ENCODE measurements around the gene DISP3.

DNA sequence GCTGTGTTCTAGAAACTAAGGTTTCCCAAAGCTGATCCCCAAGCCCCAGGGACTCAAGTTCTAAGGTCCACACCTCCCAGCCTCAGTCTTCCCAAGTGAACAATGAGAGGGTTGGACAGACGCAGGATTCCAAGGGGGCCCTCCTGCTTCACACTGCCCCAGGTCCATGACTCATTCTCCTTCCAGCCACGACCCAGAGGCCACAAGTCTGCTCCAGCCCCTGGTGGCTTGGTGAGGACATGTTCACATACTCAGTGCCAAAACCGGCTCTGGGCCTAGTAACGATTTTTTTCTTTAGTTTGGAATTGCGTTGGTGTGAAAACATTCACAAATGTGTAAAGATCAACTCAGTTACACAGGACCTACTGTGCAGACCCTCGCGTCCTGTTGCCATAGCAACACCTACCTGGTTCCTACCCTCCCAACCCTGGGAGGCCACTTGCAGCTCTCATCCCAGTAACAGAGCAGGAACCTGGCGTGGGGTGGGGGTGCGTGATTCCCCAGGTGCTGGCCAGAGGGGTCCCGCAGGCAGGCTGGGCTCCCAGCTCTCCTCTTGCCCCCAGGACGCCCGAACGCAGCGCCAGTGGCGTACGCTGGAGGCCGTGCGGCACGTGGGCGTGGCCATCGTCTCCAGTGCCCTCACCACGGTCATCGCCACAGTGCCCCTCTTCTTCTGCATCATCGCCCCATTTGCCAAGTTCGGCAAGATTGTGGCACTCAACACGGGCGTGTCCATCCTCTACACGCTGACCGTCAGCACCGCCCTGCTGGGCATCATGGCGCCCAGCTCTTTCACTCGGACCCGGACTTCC lies 57.0 kb downstream of the DISP3 start:
- TF ChIP-seq YY1 (IDR thresholded peaks at IDR 0.05; ENCODE audit: insufficient read depth, insufficient read length) (no peak), SUZ12 (IDR thresholded peaks at IDR 0.05; ENCODE audit: extremely low read depth, insufficient read depth, insufficient read length) (no peak), ZNF274 (IDR thresholded peaks at IDR 0.05; ENCODE audit: low read depth, low read length) (no peak)

All from NT2/D1 (cell line).